ENCODE results near the gene GLIPR1. TPM values are rescaled to one million over a fixed set of nuclear protein-coding genes. Genes with fewer than 3 reads are reported as not detected.

Gene GLIPR1
- total RNA-seq, 1 donor from 2014 or later = 5.7 TPM

- no peak overlapping the region for H3K4me3 ChIP-seq (ENCODE audit: low read length in 3 of 3)
- H3K36me3 ChIP-seq (ENCODE audit: control insufficient read depth in 3 of 3, insufficient read depth in 3 of 3, low read length in 3 of 3) = no peaks in the 10 kb centered on the region
- H3K9me3 ChIP-seq (ENCODE audit: control insufficient read depth in 3 of 3, low read length in 3 of 3) = no peaks in the 10 kb centered on the region
- H3K27ac ChIP-seq (ENCODE audit: low read depth, low read length) = no peak overlapping the region
- H3K9ac ChIP-seq (ENCODE audit: low read depth in 1 of 3, low read length in 3 of 3) = no peak overlapping the region
- H3K4me1 ChIP-seq (ENCODE audit: control insufficient read depth in 3 of 3, insufficient read depth in 3 of 3, low read length in 3 of 3) = peaks cover 3 to 7% (median 4%) of the 10 kb centered on the region in 3 donors
- no peaks in the 10 kb centered on the region for H3K27me3 ChIP-seq (ENCODE audit: control insufficient read depth in 3 of 3, insufficient read depth in 3 of 3, low read length in 3 of 3)
Measured at GRCh38 chr12:75550401-75551240, 70.1 kb downstream of the GLIPR1 start.

GRCh38 chr12:75551477-75551876 lies 70.9 kb downstream of the GLIPR1 start:
- no peak overlapping the region for H3K9ac ChIP-seq (ENCODE audit: low read depth in 1 of 3, low read length in 3 of 3)
- no peak overlapping the region for H3K27ac ChIP-seq (ENCODE audit: low read depth, low read length)

GRCh38 chr12:75553398-75553797 lies 72.8 kb downstream of the GLIPR1 start:
- no peak overlapping the region for H3K4me3 ChIP-seq (ENCODE audit: low read length in 3 of 3)
- H3K27me3 ChIP-seq (ENCODE audit: control insufficient read depth in 3 of 3, insufficient read depth in 3 of 3, low read length in 3 of 3) = no peaks in the 10 kb centered on the region
- no peak overlapping the region for H3K27ac ChIP-seq (ENCODE audit: low read depth, low read length)
- no peak overlapping the region for H3K9ac ChIP-seq (ENCODE audit: low read depth in 1 of 3, low read length in 3 of 3)
- H3K36me3 ChIP-seq (ENCODE audit: control insufficient read depth in 3 of 3, insufficient read depth in 3 of 3, low read length in 3 of 3) = no peaks in the 10 kb centered on the region
- H3K9me3 ChIP-seq (ENCODE audit: control insufficient read depth in 3 of 3, low read length in 3 of 3) = no peaks in the 10 kb centered on the region
- peaks cover 3 to 7% (median 4%) of the 10 kb centered on the region in 3 donors for H3K4me1 ChIP-seq (ENCODE audit: control insufficient read depth in 3 of 3, insufficient read depth in 3 of 3, low read length in 3 of 3)

More at GRCh38 chr12:75551477-75551876, 70.9 kb downstream of the GLIPR1 start:
- Histone ChIP-seq H3K4me3 (ENCODE audit: low read length in 3 of 3) (no peak overlapping the region), H3K36me3 (ENCODE audit: control insufficient read depth in 3 of 3, insufficient read depth in 3 of 3, low read length in 3 of 3) (no peaks in the 10 kb centered on the region), H3K4me1 (ENCODE audit: control insufficient read depth in 3 of 3, insufficient read depth in 3 of 3, low read length in 3 of 3) (peaks cover 3 to 7% (median 4%) of the 10 kb centered on the region in 3 donors), H3K9me3 (ENCODE audit: control insufficient read depth in 3 of 3, low read length in 3 of 3) (no peaks in the 10 kb centered on the region), H3K27me3 (ENCODE audit: control insufficient read depth in 3 of 3, insufficient read depth in 3 of 3, low read length in 3 of 3) (no peaks in the 10 kb centered on the region)

Other genes starting within 250 kb of the GLIPR1 start
- gene CAPS2, start 150.4 kb upstream of the GLIPR1 start, total RNA-seq = 6.8 TPM
- not detected for gene GLIPR1L1, start 146.1 kb upstream of the GLIPR1 start, total RNA-seq
- gene GLIPR1L2, start 89.7 kb upstream of the GLIPR1 start, total RNA-seq = not detected
- 8.9 TPM for gene KRR1, start 30.9 kb downstream of the GLIPR1 start, total RNA-seq

Data from skeletal muscle tissue (tissue), 4 donors.